Thymus (tissue), 14 donors: ENCODE data around the gene PJA1. TPM values are rescaled to one million over a fixed set of nuclear protein-coding genes. Genes with fewer than 3 reads are reported as not detected.

Experiments
- DNase-seq, 9 donors: peaks; one replicate each; pipeline ENCODE4 v3.0.0-alpha.2; 2013; ENCODE audit warnings: low spot score in 9 of 9, low read depth in 6 of 9, missing footprints in 1 of 9
- H3K27ac ChIP-seq, 2 donors: one replicate each; pipeline ENCODE4 v1.5.1; 2013; ENCODE audit warnings: control low read depth in 1 of 2, low read depth in 1 of 2, low read length in 1 of 2, mild to moderate bottlenecking in 1 of 2, moderate library complexity in 1 of 2
- H3K27me3 ChIP-seq, 2 donors: one replicate each; pipeline ENCODE4 v1.5.1; 2013; ENCODE audit warnings: low read length in 1 of 2; ENCODE audit not compliant: control insufficient read depth in 2 of 2, insufficient read depth in 1 of 2
- H3K36me3 ChIP-seq, 2 donors: one replicate each; pipeline ENCODE4 v1.5.1; 2013; ENCODE audit warnings: low read length in 1 of 2, mild to moderate bottlenecking in 1 of 2, moderate library complexity in 1 of 2; ENCODE audit not compliant: control insufficient read depth in 2 of 2, insufficient read depth in 2 of 2
- H3K4me1 ChIP-seq, 2 donors: one replicate each; pipeline ENCODE4 v1.5.1; 2013; ENCODE audit warnings: low read length in 2 of 2; ENCODE audit not compliant: control insufficient read depth in 2 of 2, insufficient read depth in 2 of 2
- H3K4me3 ChIP-seq, 2 donors: one replicate each; pipeline ENCODE4 v1.5.1; 2013; ENCODE audit warnings: low read length in 2 of 2, control low read depth in 1 of 2, mild to moderate bottlenecking in 1 of 2
- H3K9me3 ChIP-seq, 2 donors: one replicate each; pipeline ENCODE4 v1.5.1; 2013; ENCODE audit warnings: low read length in 1 of 2, mild to moderate bottlenecking in 1 of 2; ENCODE audit not compliant: control insufficient read depth in 2 of 2, insufficient read depth in 1 of 2
- WGBS: extraction: QIAGEN DNeasy Blood & Tissue Kit; methylation state at CpG from one replicate; pipeline ENCODE4 v1.1.7; 2013; 5-methylcytosine and 5-hydroxymethylcytosine counted together
- long read RNA-seq, 10 donors: transcript quantifications; one replicate each; lab custom pipeline, GENCODE V29; 2026
- polyA plus RNA-seq: library from polyadenylated mRNA; stranded (reverse); fragments of 200-250 nt; gene quantifications from one replicate; pipeline ENCODE4 v1.2.3, GENCODE V29; 2013
- total RNA-seq: library from RNA; stranded (reverse); fragments of 120-200 nt; gene quantifications from one replicate; pipeline ENCODE4 v1.2.4, GENCODE V29; 2013
- donor health status: healthy.

PJA1 gene
- total RNA-seq = 19.1 TPM
- polyA plus RNA-seq = 14.8 TPM
- long read RNA-seq, donor 1, partial matches to known transcripts = 0 of 4 reads
- long read RNA-seq, donor 1, other reads (novel, unspliced or antisense) = 0 of 4 reads
- long read RNA-seq, donor 2, transcript PJA1-202 (2 exons, 2,672 nt) = minor isoform, 11 of 43 reads
- long read RNA-seq, donor 2, transcript PJA1-203 (1 exons, 2,692 nt) = major isoform, 29 of 43 reads
- long read RNA-seq, donor 2, partial matches to known transcripts = 0 of 43 reads
- long read RNA-seq, donor 2, other reads (novel, unspliced or antisense) = 0 of 43 reads
- long read RNA-seq, donor 3, transcript PJA1-203 (1 exons, 2,692 nt) = major isoform, 10 of 22 reads
- long read RNA-seq, donor 3, transcript PJA1-202 (2 exons, 2,672 nt) = major isoform, 10 of 22 reads
- long read RNA-seq, donor 3, partial matches to known transcripts = 0 of 22 reads
- long read RNA-seq, donor 3, other reads (novel, unspliced or antisense) = 0 of 22 reads
- long read RNA-seq, donor 4, transcript PJA1-203 (1 exons, 2,692 nt) = major isoform, 8 of 14 reads
- long read RNA-seq, donor 4, partial matches to known transcripts = 0 of 14 reads
- long read RNA-seq, donor 4, other reads (novel, unspliced or antisense) = 0 of 14 reads
- long read RNA-seq, donor 5, transcript PJA1-203 (1 exons, 2,692 nt) = major isoform, 22 of 38 reads
- long read RNA-seq, donor 5, transcript PJA1-202 (2 exons, 2,672 nt) = minor isoform, 13 of 38 reads
- long read RNA-seq, donor 5, partial matches to known transcripts = 0 of 38 reads
- long read RNA-seq, donor 5, other reads (novel, unspliced or antisense) = 0 of 38 reads
- long read RNA-seq, donor 6, transcript PJA1-203 (1 exons, 2,692 nt) = minor isoform, 5 of 17 reads
- long read RNA-seq, donor 6, transcript PJA1-202 (2 exons, 2,672 nt) = major isoform, 10 of 17 reads
- long read RNA-seq, donor 6, partial matches to known transcripts = 0 of 17 reads
- long read RNA-seq, donor 6, other reads (novel, unspliced or antisense) = 0 of 17 reads
- long read RNA-seq, donor 7, transcript PJA1-202 (2 exons, 2,672 nt) = major isoform, 6 of 14 reads
- long read RNA-seq, donor 7, transcript PJA1-203 (1 exons, 2,692 nt) = minor isoform, 5 of 14 reads
- long read RNA-seq, donor 7, partial matches to known transcripts = 0 of 14 reads
- long read RNA-seq, donor 7, other reads (novel, unspliced or antisense) = 0 of 14 reads
- long read RNA-seq, donor 8, transcript PJA1-203 (1 exons, 2,692 nt) = major isoform, 8 of 11 reads
- long read RNA-seq, donor 8, partial matches to known transcripts = 0 of 11 reads
- long read RNA-seq, donor 8, other reads (novel, unspliced or antisense) = 0 of 11 reads
- long read RNA-seq, donor 9, partial matches to known transcripts = 0 of 7 reads
- long read RNA-seq, donor 9, other reads (novel, unspliced or antisense) = 0 of 7 reads
- long read RNA-seq, donor 10, transcript PJA1-202 (2 exons, 2,672 nt) = major isoform, 10 of 17 reads
- long read RNA-seq, donor 10, transcript PJA1-203 (1 exons, 2,692 nt) = minor isoform, 7 of 17 reads
- long read RNA-seq, donor 10, partial matches to known transcripts = 0 of 17 reads
- long read RNA-seq, donor 10, other reads (novel, unspliced or antisense) = 0 of 17 reads

- under 1% methylated on average over 48 of the region's 48 CpGs for WGBS
These were observed at the start of gene PJA1 for GRCh38 chrX:69165087-69165651. TSS of gene PJA1 (minus strand) at chrX:69165453. CDS start at chrX:69163073, 2,380 bp downstream.

DNA sequence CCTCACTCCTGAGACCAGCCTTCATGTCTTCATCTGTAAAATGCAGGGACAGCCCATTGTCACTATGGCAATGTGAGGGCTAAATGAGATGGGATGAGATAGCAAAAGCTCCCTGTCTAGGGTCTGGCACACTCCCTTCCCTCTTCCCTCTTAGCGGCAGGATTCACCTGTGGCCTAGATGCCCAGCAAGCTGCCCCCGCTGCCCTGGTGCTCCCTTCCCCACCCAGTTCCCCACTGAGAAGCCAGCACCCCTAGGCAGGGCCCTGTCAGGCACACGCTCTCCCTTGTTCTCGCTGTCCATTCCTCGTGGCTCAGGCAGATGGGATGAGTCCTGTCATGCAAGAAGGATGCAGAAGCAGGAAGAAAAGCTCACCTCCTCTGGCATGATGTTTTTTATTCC lies 49.2 kb upstream of the PJA1 start:
- H3K4me1 ChIP-seq = no peaks in the 10 kb centered on the region
- H3K27ac ChIP-seq = no peak overlapping the region
- WGBS = 89% methylated on average over 5 of the region's 5 CpGs
- peaks cover 0 to 3% of the 10 kb centered on the region in 2 donors for H3K9me3 ChIP-seq
- DNase-seq = no peak
- H3K36me3 ChIP-seq = no peaks in the 10 kb centered on the region
- H3K27me3 ChIP-seq = peaks cover 0 to 3% of the 10 kb centered on the region in 2 donors
- no peak overlapping the region for H3K4me3 ChIP-seq

More at GRCh38 chrX:69165087-69165651, at the start of gene PJA1:
- H3K27me3 ChIP-seq = peaks cover 0 to 2% of the 10 kb centered on the region in 2 donors
- no peaks in the 10 kb centered on the region for H3K9me3 ChIP-seq
- H3K36me3 ChIP-seq = peaks cover 0 to 8% of the 10 kb centered on the region in 2 donors
- peak within 1 kb of the TSS; percentile 56 to 64 for H3K4me3 ChIP-seq
- H3K27ac ChIP-seq = peak within 1 kb of the TSS; percentile 51 to 59
- no peaks in the 10 kb centered on the region for H3K4me1 ChIP-seq
- DNase-seq = peak in 5 of 9 donors; percentile 30 to 73 (median 43)

GRCh38 chrX:69211701-69212100 lies 46.4 kb upstream of the PJA1 start:
- Histone ChIP-seq H3K36me3 (no peaks in the 10 kb centered on the region), H3K27me3 (no peaks in the 10 kb centered on the region), H3K27ac (no peak overlapping the region), H3K4me3 (no peak overlapping the region), H3K4me1 (no peaks in the 10 kb centered on the region), H3K9me3 (peaks cover 0 to 3% of the 10 kb centered on the region in 2 donors)
- WGBS = 93% methylated on average over 2 of the region's 2 CpGs
- no peak for DNase-seq

DNA sequence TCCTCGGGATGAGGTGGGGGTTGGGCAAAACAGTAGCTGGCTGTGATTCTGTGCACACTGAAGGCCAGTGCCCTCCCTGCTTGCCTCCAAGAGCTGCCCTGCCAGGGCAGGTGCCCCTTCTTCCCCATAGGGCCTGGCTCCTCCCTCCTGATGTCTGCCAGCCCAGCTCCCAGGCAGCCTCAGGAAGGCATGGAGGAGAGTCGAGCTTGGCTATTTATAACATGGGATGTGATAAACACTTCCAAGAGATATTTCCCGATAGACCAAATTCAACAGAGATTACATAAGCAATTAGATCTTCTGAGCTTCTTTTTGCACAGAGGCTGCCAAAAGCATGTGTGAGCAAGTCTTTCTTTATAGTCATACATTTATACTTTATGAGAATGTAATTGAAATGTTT lies 45.3 kb upstream of the PJA1 start:
- WGBS = 79% methylated on average over 3 of the region's 3 CpGs
- DNase-seq = no peak
- Histone ChIP-seq H3K36me3 (no peaks in the 10 kb centered on the region), H3K9me3 (peaks cover 0 to 3% of the 10 kb centered on the region in 2 donors), H3K4me1 (no peaks in the 10 kb centered on the region), H3K27ac (no peak overlapping the region), H3K4me3 (no peak overlapping the region), H3K27me3 (no peaks in the 10 kb centered on the region)

- DNase-seq = no peak
- WGBS = 76% methylated on average over 3 of the region's 3 CpGs
- no peaks in the 10 kb centered on the region for H3K4me1 ChIP-seq
These were observed 42.0 kb upstream of the PJA1 start for GRCh38 chrX:69207216-69207615.

DNA sequence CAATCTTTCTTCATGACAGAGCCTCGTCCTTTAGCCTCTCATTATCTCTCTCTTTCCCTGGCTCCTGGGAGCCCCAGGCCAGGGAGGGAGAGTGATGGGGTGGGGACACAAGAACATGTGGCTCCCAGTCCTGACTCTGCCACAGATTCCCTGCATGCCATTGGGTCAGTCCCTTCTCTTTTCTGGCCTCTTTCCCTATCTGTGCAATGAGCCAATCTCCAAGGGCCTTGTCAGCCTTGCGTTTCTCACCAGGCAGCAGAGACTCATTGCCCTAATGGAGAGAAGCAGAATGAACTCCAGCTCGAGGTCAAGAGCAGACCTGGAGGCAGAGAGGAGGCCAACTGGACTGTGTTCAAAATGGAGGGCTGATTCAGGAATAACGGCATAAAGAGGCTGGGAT lies 38.4 kb upstream of the PJA1 start:
- WGBS = 89% methylated on average over 4 of the region's 4 CpGs
- H3K9me3 ChIP-seq = no peaks in the 10 kb centered on the region
- H3K4me1 ChIP-seq = no peaks in the 10 kb centered on the region
- H3K27ac ChIP-seq = no peak overlapping the region
- no peak overlapping the region for H3K4me3 ChIP-seq
- no peaks in the 10 kb centered on the region for H3K36me3 ChIP-seq
- H3K27me3 ChIP-seq = no peaks in the 10 kb centered on the region
- DNase-seq = no peak

More at GRCh38 chrX:69207216-69207615, 42.0 kb upstream of the PJA1 start:
- Histone ChIP-seq H3K36me3 (no peaks in the 10 kb centered on the region), H3K4me3 (no peak overlapping the region), H3K9me3 (peaks cover 0 to 3% of the 10 kb centered on the region in 2 donors), H3K27me3 (no peaks in the 10 kb centered on the region), H3K27ac (no peak overlapping the region)

DNA sequence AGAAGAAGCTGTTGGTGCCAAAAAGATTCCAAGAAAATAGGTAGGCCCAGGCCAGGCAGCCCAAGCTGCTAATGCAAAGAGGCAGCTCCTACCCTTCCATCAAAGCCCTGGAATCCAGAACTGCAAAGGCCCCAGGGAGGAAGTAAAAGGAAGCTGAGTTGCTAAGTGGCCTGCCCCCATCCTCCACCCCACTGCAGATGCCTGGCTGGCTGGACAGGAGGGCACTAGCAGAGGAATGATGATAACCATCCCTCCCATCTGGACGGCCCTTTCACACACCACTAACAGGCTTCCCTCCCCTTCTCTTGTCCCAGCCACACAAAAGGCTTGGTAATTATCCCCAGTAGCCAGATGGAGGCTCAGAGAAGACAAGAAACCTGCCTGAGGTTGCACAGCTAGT lies 32.4 kb upstream of the PJA1 start:
- Histone ChIP-seq H3K9me3 (no peaks in the 10 kb centered on the region), H3K36me3 (no peaks in the 10 kb centered on the region), H3K27me3 (no peaks in the 10 kb centered on the region), H3K27ac (no peak overlapping the region), H3K4me3 (no peak overlapping the region), H3K4me1 (no peaks in the 10 kb centered on the region)
- 95% methylated on average over 1 of the region's 1 CpG for WGBS
- no peak for DNase-seq

DNA sequence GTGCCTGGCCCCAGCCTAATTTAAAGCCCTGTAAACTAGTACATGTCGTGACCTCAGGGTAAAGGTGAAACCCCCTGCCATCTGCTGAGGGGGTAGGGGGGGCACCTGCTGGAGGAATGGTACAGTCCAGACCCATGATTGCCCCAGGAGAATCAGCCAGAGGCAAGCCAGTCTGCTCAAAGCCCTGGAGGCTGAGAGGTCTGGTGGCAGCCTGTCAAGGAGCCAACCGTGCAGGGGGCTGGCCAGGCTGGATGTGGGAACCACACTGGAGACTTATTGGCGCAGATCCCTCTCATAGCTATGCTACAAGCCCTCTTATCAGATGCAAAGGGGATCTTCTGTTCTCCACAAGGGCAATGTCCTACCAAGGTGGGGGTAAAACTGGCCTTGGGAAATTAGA lies 31.4 kb upstream of the PJA1 start:
- no peak for DNase-seq
- Histone ChIP-seq H3K27ac (no peak overlapping the region), H3K9me3 (no peaks in the 10 kb centered on the region), H3K36me3 (no peaks in the 10 kb centered on the region), H3K4me1 (no peaks in the 10 kb centered on the region), H3K27me3 (no peaks in the 10 kb centered on the region), H3K4me3 (no peak overlapping the region)
- 95% methylated on average over 3 of the region's 3 CpGs for WGBS
